DOHH2 (cell line): ENCODE results near the gene DCLK1.

Experiments
- H3F3A ChIP-seq: fragments of 200-600 bp; sonication (generic), shearing (Covaris generic); 2 replicates; pipeline ENCODE4 v1.6.0; 2016; ENCODE audit warnings: antibody characterized with exemption, mild to moderate bottlenecking; ENCODE audit not compliant: control insufficient read depth, insufficient read depth
- H3K27ac ChIP-seq: fragments of 200-600 bp; sonication (generic); 2 replicates; pipeline ENCODE4 v1.5.1; 2014; ENCODE audit warnings: low read depth, mild to moderate bottlenecking, low read length, moderate library complexity
- H3K27me3 ChIP-seq: fragments of 200-600 bp; sonication (generic); 2 replicates; pipeline ENCODE4 v1.6.1; 2014; ENCODE audit warnings: mild to moderate bottlenecking, low read length, mixed read lengths; ENCODE audit not compliant: control insufficient read depth
- H3K36me3 ChIP-seq: fragments of 200-600 bp; sonication (generic); 2 replicates; pipeline ENCODE4 v1.6.1; 2014; ENCODE audit warnings: mild to moderate bottlenecking, low read length, moderate library complexity, mixed read lengths; ENCODE audit not compliant: control insufficient read depth
- H3K4me1 ChIP-seq: fragments of 200-600 bp; sonication (generic); 2 replicates; pipeline ENCODE4 v1.6.1; 2014; ENCODE audit warnings: mild to moderate bottlenecking, low read length, mixed read lengths; ENCODE audit not compliant: control insufficient read depth
- H3K4me2 ChIP-seq: fragments of 200-600 bp; sonication (generic); 2 replicates; pipeline ENCODE4 v1.6.0; 2014; ENCODE audit warnings: mild to moderate bottlenecking, low read length, moderate library complexity
- H3K4me3 ChIP-seq: fragments of 200-600 bp; sonication (generic); 2 replicates; pipeline ENCODE4 v1.5.1; 2014; ENCODE audit warnings: mild to moderate bottlenecking, low read length, mixed read lengths
- H3K79me2 ChIP-seq: fragments of 200-600 bp; sonication (generic); 2 replicates; pipeline ENCODE4 v1.6.1; 2014; ENCODE audit warnings: mild to moderate bottlenecking, low read length, mixed read lengths; ENCODE audit not compliant: control insufficient read depth
- H3K9me2 ChIP-seq: fragments of 200-600 bp; sonication (generic); replicated peaks from 2 replicates; pipeline ENCODE4 v1.6.1; 2014; ENCODE audit warnings: mild to moderate bottlenecking, low read length, mixed read lengths; ENCODE audit not compliant: control insufficient read depth
- H3K9me3 ChIP-seq: fragments of 200-600 bp; sonication (generic); 2 replicates; pipeline ENCODE4 v1.6.1; 2014; ENCODE audit warnings: antibody characterized with exemption, low read length, mixed read lengths; ENCODE audit not compliant: control insufficient read depth, insufficient read depth
- H4K20me1 ChIP-seq: fragments of 200-600 bp; sonication (generic); 2 replicates; pipeline ENCODE4 v1.6.0; 2014; ENCODE audit warnings: low read depth, mild to moderate bottlenecking, antibody characterized with exemption, low read length, moderate library complexity; ENCODE audit not compliant: control insufficient read depth, insufficient read depth
- EZH2phosphoT487 ChIP-seq: fragments of 200-600 bp; sonication (generic); IDR thresholded peaks from 2 replicates; pipeline ENCODE4 v1.6.1; 2017; ENCODE audit warnings: borderline replicate concordance, mild to moderate bottlenecking, antibody characterized with exemption, low read length, moderate library complexity, mixed read lengths
- TF ChIP-seq, protein P1 (sequence below): fragments of 200-600 bp; sonication (generic); IDR thresholded peaks from one replicate; pipeline ENCODE4 v1.5.1; 2014; ENCODE audit warnings: antibody characterized with exemption, mild to moderate bottlenecking, low read depth, low read length; ENCODE audit not compliant: poor library complexity, severe bottlenecking

The DCLK1 gene

DNA sequence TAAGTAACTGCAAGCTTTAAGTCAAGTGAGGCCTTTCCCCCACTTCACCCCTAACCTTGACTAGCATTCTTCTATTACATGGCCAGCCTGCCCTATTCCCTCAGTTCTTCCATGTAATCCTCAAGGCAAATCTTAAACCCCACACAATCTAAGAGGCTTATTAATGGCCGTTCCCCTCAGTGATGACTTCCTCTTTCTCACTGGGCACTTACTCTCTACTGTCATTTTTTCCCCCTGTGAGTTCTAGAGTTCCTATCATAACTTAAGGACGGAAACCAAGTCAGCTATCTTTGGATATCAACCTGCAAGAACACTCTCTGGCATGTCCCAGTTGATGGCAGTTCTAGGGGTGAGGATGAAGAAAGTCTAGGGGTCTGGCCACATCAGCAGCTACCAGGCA, 131.2 kb downstream of the DCLK1 start:
- H3K4me1 ChIP-seq, result no peaks in the 10 kb centered on the region
- no peaks in the 10 kb centered on the region for H3K9me2 ChIP-seq
- no peak overlapping the region for H3K4me3 ChIP-seq
- no peaks in the 10 kb centered on the region for H3K36me3 ChIP-seq
- H4K20me1 ChIP-seq, result no peaks in the 10 kb centered on the region
- no peaks in the 10 kb centered on the region for H3K79me2 ChIP-seq
- no peak overlapping the region for H3K4me2 ChIP-seq
- H3K9me3 ChIP-seq, result no peaks in the 10 kb centered on the region
- TF ChIP-seq, protein P1, sequence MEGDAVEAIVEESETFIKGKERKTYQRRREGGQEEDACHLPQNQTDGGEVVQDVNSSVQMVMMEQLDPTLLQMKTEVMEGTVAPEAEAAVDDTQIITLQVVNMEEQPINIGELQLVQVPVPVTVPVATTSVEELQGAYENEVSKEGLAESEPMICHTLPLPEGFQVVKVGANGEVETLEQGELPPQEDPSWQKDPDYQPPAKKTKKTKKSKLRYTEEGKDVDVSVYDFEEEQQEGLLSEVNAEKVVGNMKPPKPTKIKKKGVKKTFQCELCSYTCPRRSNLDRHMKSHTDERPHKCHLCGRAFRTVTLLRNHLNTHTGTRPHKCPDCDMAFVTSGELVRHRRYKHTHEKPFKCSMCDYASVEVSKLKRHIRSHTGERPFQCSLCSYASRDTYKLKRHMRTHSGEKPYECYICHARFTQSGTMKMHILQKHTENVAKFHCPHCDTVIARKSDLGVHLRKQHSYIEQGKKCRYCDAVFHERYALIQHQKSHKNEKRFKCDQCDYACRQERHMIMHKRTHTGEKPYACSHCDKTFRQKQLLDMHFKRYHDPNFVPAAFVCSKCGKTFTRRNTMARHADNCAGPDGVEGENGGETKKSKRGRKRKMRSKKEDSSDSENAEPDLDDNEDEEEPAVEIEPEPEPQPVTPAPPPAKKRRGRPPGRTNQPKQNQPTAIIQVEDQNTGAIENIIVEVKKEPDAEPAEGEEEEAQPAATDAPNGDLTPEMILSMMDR, result no peak
- TF ChIP-seq EZH2phosphoT487, result no peak
- no peaks in the 10 kb centered on the region for H3F3A ChIP-seq
- H3K27ac ChIP-seq, result no peak overlapping the region
- no peaks in the 10 kb centered on the region for H3K27me3 ChIP-seq

DNA sequence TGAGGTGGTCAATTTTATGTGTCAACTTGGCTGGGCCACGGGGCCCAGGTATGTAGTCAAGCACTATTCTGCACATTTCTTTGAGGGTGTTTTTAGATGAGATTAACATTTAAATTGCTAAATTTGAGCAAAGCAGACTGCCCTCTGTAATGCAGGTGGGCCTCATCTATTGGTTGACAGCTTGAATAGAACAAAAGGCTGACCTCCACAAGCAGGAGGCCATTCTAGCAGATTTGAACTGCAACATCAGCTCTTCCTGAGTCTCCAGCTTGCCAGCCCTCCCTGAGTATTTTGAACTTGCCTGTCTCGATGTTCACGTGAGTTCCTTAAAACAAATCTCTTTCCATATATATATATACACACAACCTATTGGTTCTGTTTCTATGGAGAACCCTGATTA, 134.8 kb downstream of the DCLK1 start:
- Histone ChIP-seq H3K27me3 (no peaks in the 10 kb centered on the region), H3K27ac (no peak overlapping the region), H3K9me3 (no peaks in the 10 kb centered on the region), H3K4me3 (no peak overlapping the region), H3K79me2 (no peaks in the 10 kb centered on the region), H3K9me2 (no peaks in the 10 kb centered on the region), H3K36me3 (no peaks in the 10 kb centered on the region), H3K4me2 (no peak overlapping the region), H4K20me1 (no peaks in the 10 kb centered on the region), H3F3A (no peaks in the 10 kb centered on the region), H3K4me1 (no peaks in the 10 kb centered on the region)
- TF ChIP-seq, protein P1, result no peak
- no peak for TF ChIP-seq EZH2phosphoT487

DNA sequence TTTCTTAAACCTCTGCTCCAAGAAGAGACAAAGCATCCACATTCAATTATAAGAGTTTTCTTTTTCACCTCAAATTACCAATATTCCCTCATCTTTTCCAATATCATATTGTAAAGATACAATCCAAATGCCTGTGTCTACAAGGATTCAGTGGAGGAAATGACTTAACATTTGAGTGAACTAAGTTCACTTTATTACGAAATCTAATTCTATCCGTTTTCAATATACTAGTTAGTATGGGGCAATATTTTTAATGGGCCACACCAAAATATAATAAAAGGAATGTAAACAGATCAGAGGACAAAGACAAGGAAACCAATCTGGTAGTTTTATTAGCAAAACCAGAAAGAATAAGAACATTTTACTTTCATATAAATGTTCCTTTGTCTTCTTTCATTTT, 136.0 kb downstream of the DCLK1 start:
- no peak overlapping the region for H3K27ac ChIP-seq

More for the DNA sequence above, 136.0 kb downstream of the DCLK1 start:
- no peaks in the 10 kb centered on the region for H3K79me2 ChIP-seq
- no peaks in the 10 kb centered on the region for H3F3A ChIP-seq
- no peaks in the 10 kb centered on the region for H3K9me3 ChIP-seq
- H3K9me2 ChIP-seq, result no peaks in the 10 kb centered on the region
- no peaks in the 10 kb centered on the region for H4K20me1 ChIP-seq
- H3K36me3 ChIP-seq, result no peaks in the 10 kb centered on the region
- H3K4me2 ChIP-seq, result no peak overlapping the region
- H3K4me3 ChIP-seq, result no peak overlapping the region
- TF ChIP-seq, protein P1, result no peak
- TF ChIP-seq EZH2phosphoT487, result no peak
- no peaks in the 10 kb centered on the region for H3K27me3 ChIP-seq
- H3K4me1 ChIP-seq, result no peaks in the 10 kb centered on the region
